Measurements from ENCODE around the gene CLEC4M. TPM values are rescaled to one million over a fixed set of nuclear protein-coding genes. Genes with fewer than 3 reads are reported as not detected.

Gene CLEC4M
- total RNA-seq, 1 experiment from 2014 or later, result not detected

GRCh38 chr19:7736148-7736547 is 26.9 kb upstream of the CLEC4M start:
- no TSS peak for BruUV-seq (replicated peaks)
- intact Hi-C loops (cut with micrococcal nuclease), result no loop called here
- Histone ChIP-seq H3K9me3 (ENCODE audit: low read length) (no peaks in the 10 kb centered on the region), H3K4me3 (ENCODE audit: low read length) (no peak overlapping the region), H3K27me3 (ENCODE audit: low read length) (peaks cover 45% of the 10 kb centered on the region), H3K9ac (ENCODE audit: low read length) (no peak overlapping the region), H4K20me1 (ENCODE audit: low read length) (no peaks in the 10 kb centered on the region), H3K4me1 (ENCODE audit: insufficient read depth, low read length) (no peaks in the 10 kb centered on the region), H3K9me2 (replicated peaks; ENCODE audit: low read length) (no peaks in the 10 kb centered on the region), H3K79me2 (ENCODE audit: low read length) (no peaks in the 10 kb centered on the region), H3K4me2 (ENCODE audit: low read length) (no peak overlapping the region), H3F3A (ENCODE audit: low read length, unreplicated experiment) (no peaks in the 10 kb centered on the region), H2AFZ (ENCODE audit: low read length) (no peak overlapping the region), H3K36me3 (ENCODE audit: low read depth, low read length) (no peaks in the 10 kb centered on the region), H3K27ac (ENCODE audit: low read length) (no peak overlapping the region)
- TF ChIP-seq EZH2phosphoT487 (IDR thresholded peaks at IDR 0.05; ENCODE audit: borderline replicate concordance, low read length), result no peak
- TF ChIP-seq CTCF (conservative IDR thresholded peaks at IDR 0.05; ENCODE audit: low read depth, low read length), result no peak
- TF ChIP-seq EZH2 (IDR thresholded peaks at IDR 0.05; ENCODE audit: low read length, unreplicated experiment), result no peak
- POLR2A ChIA-PET (ENCODE audit: unreplicated experiment), result no interaction called here
- DNase-seq, result no peak
- no peak for ATAC-seq
- CTCF ChIA-PET, result no interaction called here

- ATAC-seq, result no peak
- H3K4me3 ChIP-seq (ENCODE audit: low read length), result no peak overlapping the region
- TF ChIP-seq EZH2phosphoT487 (IDR thresholded peaks at IDR 0.05; ENCODE audit: borderline replicate concordance, low read length) (no peak), EZH2 (IDR thresholded peaks at IDR 0.05; ENCODE audit: low read length, unreplicated experiment) (no peak), CTCF (conservative IDR thresholded peaks at IDR 0.05; ENCODE audit: low read depth, low read length) (no peak)
- no peaks in the 10 kb centered on the region for H3K9me2 ChIP-seq (replicated peaks; ENCODE audit: low read length)
- POLR2A ChIA-PET (ENCODE audit: unreplicated experiment), result no interaction called here
- no peak overlapping the region for H3K27ac ChIP-seq (ENCODE audit: low read length)
- no TSS peak for BruUV-seq (replicated peaks)
- intact Hi-C loops (cut with micrococcal nuclease), result no loop called here
- no peaks in the 10 kb centered on the region for H3K79me2 ChIP-seq (ENCODE audit: low read length)
- peaks cover 43% of the 10 kb centered on the region for H3K27me3 ChIP-seq (ENCODE audit: low read length)
- H3K4me1 ChIP-seq (ENCODE audit: insufficient read depth, low read length), result no peaks in the 10 kb centered on the region
- no peaks in the 10 kb centered on the region for H3K9me3 ChIP-seq (ENCODE audit: low read length)
- no peak overlapping the region for H3K9ac ChIP-seq (ENCODE audit: low read length)
- H4K20me1 ChIP-seq (ENCODE audit: low read length), result no peaks in the 10 kb centered on the region
- no peak overlapping the region for H2AFZ ChIP-seq (ENCODE audit: low read length)
- H3F3A ChIP-seq (ENCODE audit: low read length, unreplicated experiment), result no peaks in the 10 kb centered on the region
- no peak overlapping the region for H3K4me2 ChIP-seq (ENCODE audit: low read length)
- CTCF ChIA-PET, result no interaction called here
- no peaks in the 10 kb centered on the region for H3K36me3 ChIP-seq (ENCODE audit: low read depth, low read length)
- DNase-seq, result no peak
These were observed 25.8 kb upstream of the CLEC4M start for GRCh38 chr19:7737215-7737614.

GRCh38 chr19:7738023-7738422 is 25.0 kb upstream of the CLEC4M start:
- Histone ChIP-seq H3K4me1 (ENCODE audit: insufficient read depth, low read length) (no peaks in the 10 kb centered on the region), H3K79me2 (ENCODE audit: low read length) (no peaks in the 10 kb centered on the region), H3K4me2 (ENCODE audit: low read length) (no peak overlapping the region), H3K27me3 (ENCODE audit: low read length) (peaks cover 51% of the 10 kb centered on the region), H3K27ac (ENCODE audit: low read length) (no peak overlapping the region), H3K9me3 (ENCODE audit: low read length) (no peaks in the 10 kb centered on the region), H3F3A (ENCODE audit: low read length, unreplicated experiment) (no peaks in the 10 kb centered on the region), H4K20me1 (ENCODE audit: low read length) (no peaks in the 10 kb centered on the region), H3K9ac (ENCODE audit: low read length) (no peak overlapping the region), H3K9me2 (replicated peaks; ENCODE audit: low read length) (no peaks in the 10 kb centered on the region), H3K4me3 (ENCODE audit: low read length) (no peak overlapping the region), H3K36me3 (ENCODE audit: low read depth, low read length) (no peaks in the 10 kb centered on the region), H2AFZ (ENCODE audit: low read length) (no peak overlapping the region)
- POLR2A ChIA-PET (ENCODE audit: unreplicated experiment), result no interaction called here
- no TSS peak for BruUV-seq (replicated peaks)
- CTCF ChIA-PET, result no interaction called here
- intact Hi-C loops (cut with micrococcal nuclease), result no loop called here
- DNase-seq (no peak), ATAC-seq (no peak)
- no peak for TF ChIP-seq EZH2phosphoT487 (IDR thresholded peaks at IDR 0.05; ENCODE audit: borderline replicate concordance, low read length)
- no peak for TF ChIP-seq EZH2 (IDR thresholded peaks at IDR 0.05; ENCODE audit: low read length, unreplicated experiment)
- TF ChIP-seq CTCF (conservative IDR thresholded peaks at IDR 0.05; ENCODE audit: low read depth, low read length), result no peak

Measured in PC-3 (cell line).